Neural cell (in vitro differentiated cells): ENCODE data around the gene MBNL3.

ENCODE experiments used
- CTCF ChIP-seq: fragments of 450-650 bp; IDR thresholded peaks from 2 replicates; pipeline ENCODE4 v1.5.1; 2014; ENCODE audit warnings: antibody characterized with exemption, mild to moderate bottlenecking, moderate library complexity; ENCODE audit not compliant: poor library complexity, severe bottlenecking
- EP300 ChIP-seq: fragments of 450-650 bp; conservative IDR thresholded peaks from 2 replicates; pipeline ENCODE4 v1.6.1; 2014; ENCODE audit warnings: antibody characterized with exemption, mild to moderate bottlenecking, moderate library complexity; ENCODE audit not compliant: poor library complexity, severe bottlenecking
- MXI1 ChIP-seq: fragments of 450-650 bp; conservative IDR thresholded peaks from 2 replicates; pipeline ENCODE4 v1.6.1; 2014; ENCODE audit warnings: antibody characterized with exemption, mild to moderate bottlenecking; ENCODE audit not compliant: poor library complexity, severe bottlenecking
- POLR2AphosphoS5 ChIP-seq: IDR thresholded peaks from 2 replicates; pipeline ENCODE4 v1.6.1; 2012
- TAF1 ChIP-seq: IDR thresholded peaks from 2 replicates; pipeline ENCODE4 v1.6.1; 2012; ENCODE audit warnings: low read depth

- no peak for TF ChIP-seq CTCF
- no peak for TF ChIP-seq TAF1
- no peak for TF ChIP-seq POLR2AphosphoS5
- TF ChIP-seq EP300: no peak
- no peak for TF ChIP-seq MXI1
These were observed 82.7 kb downstream of the MBNL3 start for GRCh38 chrX:132406106-132406505.
